ENCODE results near the gene NME3.

Gene NME3

GRCh38 chr16:1793578-1794220 is 22.4 kb upstream of the NME3 start, which contains the start of gene IGFALS:
IGFALS (minus strand) TSS chr16:1793705; CDS start chr16:1793652, 53 bp downstream.
- no peak for DNase-seq (ENCODE audit: low spot score)

DNA sequence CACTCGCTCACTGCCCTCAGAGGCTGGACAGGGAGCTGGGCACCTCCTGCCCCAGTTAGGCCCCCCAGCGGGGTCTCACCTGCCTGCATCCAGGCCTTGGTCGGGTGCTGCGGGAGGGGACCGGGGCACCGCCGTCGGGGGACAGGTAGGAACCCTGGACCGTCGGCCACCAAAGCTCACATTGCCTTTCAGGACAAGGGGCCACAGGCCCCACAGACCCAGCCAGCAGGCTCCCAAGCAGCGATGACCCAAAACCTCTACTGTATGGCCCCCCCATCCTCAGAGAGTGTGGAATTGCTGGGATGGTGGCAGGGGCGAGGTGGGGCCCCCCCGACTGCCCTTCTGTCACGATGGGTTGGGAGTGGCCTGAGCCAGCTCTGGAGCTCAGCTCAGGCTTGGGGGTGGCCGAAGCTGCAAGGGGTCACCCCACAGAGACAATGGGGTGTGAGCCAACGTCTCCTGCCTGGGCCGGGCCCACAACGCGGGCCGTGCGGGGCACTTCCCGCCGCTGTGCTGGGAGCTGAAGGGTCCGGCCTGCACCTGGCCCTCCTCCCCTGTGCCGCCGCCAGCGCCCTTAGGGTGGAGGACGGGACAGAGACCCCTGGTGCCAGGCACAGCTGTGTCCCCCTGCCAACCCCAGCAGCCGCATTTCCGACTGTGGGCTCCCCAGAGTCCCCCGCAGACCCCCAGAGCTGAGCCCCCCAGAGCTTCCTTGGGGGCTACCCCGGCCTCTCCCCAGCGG is 21.7 kb upstream of the NME3 start:
- DNase-seq (ENCODE audit: low spot score), result no peak

DNA sequence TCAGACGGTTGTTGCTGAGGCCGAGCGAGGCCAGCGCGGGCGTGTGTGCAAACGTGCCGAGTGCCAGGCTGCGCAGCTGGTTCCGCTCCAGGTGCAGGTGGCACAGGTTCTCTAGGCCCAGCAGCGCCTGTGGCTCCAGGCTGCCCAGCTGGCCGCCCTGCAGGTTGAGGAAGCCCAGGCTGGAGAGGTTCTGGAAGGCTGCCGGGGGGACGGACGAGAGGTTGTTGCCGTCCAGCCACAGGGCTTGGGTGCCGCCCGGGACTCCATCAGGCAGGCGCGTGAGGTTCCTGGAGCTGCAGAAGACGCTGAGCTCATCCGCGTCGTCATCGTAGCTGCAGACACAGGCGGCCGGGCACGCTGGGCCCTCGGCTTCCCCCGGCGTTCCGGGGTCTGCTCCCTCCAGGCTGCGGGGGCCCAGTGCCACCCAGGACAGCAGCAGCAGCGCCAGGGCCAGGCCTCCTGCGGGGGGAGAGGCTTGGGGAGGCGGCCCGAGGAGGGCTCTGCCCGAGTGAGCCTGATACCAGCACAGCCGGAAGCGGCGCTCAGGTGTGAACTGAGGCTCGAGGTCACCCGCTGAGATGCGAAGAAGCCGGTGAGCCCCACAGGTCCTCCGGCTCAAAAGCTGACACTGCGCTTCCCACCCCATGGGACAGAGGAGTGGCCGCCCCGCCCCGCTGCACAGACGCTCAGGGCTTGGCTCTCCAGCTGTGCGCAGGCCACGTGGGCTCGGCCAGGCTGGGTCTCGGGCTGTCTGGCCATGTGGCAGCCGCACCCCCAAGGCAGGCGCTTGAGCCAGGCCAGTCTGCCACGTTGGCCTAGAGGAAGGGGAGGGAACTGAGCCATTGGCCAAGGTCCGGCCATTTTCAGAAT is 20.8 kb upstream of the NME3 start:
- DNase-seq (ENCODE audit: low spot score), result no peak

- no peak for DNase-seq (ENCODE audit: low spot score)
These were observed 20.1 kb upstream of the NME3 start for GRCh38 chr16:1791256-1791942.

DNA sequence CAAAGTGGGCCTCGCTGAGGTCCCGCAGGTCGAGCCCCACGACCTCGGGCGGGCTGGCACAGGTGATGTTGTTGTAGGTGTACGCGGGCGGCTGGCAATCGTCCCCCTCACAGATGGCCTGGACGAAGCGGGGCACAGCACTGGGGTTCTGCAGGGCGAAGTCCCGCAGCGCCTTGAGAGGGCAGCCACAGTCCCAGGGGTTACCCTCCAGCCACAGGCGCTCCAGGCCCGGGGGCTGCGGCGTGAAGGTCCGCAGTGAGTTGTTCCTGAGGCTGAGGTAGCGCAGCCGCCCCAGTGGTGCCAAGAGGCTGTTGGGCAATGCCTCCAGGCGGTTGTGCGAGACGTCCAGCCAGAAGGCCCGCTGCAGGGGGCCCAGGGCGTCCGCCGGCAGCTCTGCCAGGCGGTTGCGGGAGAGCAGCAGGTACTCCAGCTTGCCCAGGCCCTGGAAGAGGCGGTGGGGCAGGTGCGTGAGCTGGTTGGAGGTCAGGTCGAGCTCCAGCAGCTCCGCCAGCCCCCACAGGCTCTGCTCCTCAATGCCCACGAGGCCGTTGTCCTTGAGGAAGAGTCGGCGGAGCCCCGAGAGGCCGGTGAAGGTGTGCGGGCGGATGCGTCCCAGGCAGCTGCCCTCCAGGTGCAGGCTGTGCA is 19.4 kb upstream of the NME3 start:
- no peak for DNase-seq (ENCODE audit: low spot score)

- DNase-seq (ENCODE audit: low spot score), result no peak
These were observed 18.9 kb upstream of the NME3 start for GRCh38 chr16:1790261-1790610.

DNA sequence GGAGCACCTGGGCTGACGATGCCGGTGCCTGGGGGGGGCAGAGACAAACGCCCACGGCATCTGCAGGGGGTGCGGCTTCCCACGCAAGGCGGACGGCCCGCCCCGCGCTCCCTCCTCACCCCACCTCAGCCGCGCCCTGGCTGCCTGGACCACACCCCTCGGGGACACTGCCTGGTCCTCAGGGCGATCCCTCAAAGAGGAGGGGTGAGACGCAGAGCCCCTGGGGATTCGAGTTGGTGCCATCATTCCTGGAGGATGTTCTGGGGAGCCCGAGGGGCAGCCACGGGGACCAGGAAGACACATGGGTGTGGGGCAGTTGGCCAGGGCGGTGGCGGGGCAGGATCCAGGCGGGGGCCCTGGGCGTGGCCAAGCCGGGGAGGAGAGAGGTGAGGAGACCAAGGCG is 18.3 kb upstream of the NME3 start:
- no peak for DNase-seq (ENCODE audit: low spot score)

DNA sequence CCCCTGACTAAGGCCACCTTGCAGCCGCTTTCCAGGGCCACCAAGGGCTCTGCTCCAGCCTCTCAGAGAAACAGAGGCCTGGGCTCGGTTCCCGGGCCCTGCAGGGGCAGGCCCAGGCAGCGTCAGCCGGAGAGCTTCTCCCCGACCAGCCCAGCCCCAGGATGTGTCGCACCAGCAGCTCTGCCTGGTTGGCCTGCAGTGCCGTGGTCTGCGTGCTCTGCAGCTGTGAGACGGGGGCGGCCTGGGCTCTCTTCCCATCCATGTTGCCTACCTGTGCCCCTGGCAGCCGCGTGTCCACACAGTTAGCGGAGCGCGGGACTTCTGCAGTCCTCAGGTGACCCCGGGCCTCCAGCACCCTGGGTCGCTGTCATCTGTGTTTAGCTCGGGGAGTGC is 17.4 kb upstream of the NME3 start:
- DNase-seq (ENCODE audit: low spot score), result no peak

DNA sequence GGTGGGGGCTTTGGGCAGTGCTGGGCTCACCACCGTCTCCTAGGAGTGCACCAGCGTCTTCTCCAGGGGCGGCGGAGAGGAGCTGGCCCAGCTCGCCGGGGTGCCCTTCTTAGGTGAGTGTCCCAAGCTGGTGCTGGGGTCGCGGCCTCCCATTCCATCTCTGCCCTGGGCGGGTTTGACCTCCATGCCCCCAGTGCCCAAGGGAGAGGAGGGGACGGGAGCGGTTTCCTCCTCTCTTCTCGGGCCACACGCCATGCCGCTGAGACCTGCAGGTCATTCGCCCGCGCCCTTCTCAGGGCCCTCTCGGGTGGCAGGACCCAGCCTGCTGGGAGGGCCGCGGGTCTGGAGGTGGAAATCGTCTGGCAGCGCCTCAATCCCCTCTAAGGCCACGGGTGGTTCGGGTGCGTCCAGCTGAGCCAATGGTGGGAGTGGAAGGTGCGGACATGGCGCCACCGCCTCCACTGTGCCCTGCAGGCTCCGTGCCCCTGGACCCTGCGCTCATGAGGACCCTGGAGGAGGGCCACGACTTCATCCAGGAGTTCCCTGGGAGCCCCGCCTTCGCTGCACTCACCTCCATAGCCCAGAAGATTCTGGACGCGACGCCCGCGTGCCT is 16.9 kb upstream of the NME3 start:
- DNase-seq (ENCODE audit: low spot score), result no peak

DNA sequence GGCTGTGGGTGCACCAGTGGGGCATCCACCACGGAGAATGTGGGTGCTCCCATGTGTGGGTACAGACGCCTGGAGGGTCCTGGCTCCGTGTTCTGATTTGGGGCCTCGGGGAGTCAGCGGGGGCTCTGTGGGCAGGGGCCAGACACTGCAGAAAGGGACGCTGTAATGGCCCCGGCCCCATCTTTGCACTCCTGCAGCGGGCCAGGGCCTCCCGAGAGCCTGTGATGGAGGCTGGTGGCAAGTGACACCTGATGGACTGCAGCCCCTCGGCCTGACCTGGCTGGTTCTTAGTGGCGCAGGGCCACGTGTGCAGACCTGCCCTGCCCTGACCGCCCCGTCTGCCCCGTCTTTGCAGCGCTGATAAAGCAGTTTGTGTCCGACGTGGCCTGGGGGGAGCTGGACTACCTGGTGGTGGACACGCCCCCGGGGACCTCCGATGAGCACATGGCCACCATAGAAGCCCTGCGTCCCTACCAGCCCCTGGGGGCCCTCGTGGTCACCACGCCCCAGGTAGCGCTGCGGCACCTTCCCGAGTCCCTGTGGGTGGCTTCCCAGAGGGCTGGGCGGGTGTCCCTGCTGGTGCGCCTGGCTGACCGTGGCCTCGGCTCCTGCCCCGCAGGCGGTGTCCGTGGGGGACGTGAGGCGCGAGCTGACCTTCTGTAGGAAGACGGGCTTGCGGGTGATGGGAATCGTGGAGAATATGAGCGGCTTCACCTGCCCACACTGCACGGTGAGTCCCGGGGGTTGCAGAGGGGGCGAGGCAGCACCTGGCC is 16.2 kb upstream of the NME3 start:
- DNase-seq (ENCODE audit: low spot score), result no peak

GRCh38 chr16:1787056-1787321 is 15.6 kb upstream of the NME3 start:
- no peak for DNase-seq (ENCODE audit: low spot score)

DNA sequence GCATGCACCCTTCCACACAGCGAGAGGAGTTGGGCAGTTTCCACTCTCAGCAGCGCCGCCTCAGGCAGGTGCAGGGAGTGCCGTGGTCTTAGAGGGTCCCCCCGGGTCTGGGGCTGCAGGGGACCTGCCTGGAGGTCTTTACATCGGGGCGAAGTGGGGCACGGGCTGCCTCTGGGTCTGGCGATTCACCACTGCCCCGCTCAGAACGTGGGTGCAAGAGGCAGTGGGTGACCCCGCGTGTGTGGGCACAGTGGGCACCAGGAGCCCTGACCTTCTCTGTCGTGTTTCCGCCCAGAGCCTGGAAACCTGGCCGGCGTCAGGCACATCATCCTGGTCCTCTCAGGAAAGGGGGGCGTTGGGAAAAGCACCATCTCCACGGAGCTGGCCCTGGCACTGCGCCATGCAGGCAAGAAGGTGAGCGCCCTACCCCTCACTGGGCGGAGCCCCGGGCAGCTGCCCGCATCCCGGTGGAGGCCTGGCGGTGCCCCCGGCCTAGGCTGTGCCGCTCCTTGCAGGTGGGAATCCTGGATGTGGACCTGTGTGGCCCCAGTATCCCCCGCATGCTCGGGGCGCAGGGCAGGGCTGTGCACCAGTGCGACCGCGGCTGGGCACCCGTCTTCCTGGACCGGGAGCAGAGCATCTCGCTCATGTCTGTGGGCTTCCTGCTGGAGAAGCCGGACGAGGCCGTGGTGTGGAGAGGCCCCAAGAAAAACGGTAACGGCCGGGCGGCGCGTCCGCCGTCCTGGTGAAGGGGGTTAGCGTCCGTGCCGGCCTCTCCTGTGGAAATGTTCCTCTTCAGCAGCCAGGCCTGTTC is 15.1 kb upstream of the NME3 start:
- no peak for DNase-seq (ENCODE audit: low spot score)

GRCh38 chr16:1785846-1786170 is 14.5 kb upstream of the NME3 start:
- no peak for DNase-seq (ENCODE audit: low spot score)

DNA sequence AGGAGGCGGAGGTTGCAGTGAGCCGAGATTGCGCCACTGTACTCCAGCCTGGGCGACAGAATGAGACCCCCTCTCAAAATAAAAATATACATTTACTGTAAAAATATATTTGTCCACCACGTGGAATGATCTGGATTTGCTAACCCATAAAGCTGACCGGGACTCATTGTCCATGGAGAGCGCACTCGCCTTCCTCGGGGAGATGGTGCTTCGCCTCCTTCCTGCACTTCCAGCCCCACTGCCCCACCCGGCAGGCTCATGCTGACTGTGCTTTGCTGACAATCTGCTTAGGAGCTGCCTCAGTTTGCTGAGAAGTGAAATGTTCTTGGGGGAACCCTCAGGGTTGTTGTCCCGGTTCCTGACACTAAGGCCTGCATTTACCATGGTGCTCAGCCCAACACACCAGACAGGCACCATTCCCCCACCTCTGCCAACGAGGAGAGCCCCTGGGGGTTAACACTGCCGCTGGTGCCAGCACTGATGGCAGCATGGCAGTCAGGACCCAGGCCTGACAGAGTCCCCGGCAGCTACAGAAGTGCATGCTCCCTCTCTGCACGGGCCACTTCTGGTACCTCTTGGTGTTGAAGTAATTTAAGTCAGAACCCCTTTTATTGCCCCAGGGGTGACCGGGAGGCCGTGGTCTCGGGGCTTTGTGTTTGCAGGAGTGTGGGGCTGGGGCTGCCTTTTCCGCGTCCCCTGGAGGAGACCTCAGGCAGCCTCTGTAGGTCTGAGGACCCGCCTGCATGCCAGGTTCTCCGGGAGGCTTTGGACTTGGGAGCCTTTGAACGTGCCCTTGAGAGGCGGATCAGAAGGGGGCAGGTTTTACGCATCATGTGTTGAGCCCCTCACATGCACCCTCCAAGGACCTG is 13.9 kb upstream of the NME3 start:
- no peak for DNase-seq (ENCODE audit: low spot score)

DNA sequence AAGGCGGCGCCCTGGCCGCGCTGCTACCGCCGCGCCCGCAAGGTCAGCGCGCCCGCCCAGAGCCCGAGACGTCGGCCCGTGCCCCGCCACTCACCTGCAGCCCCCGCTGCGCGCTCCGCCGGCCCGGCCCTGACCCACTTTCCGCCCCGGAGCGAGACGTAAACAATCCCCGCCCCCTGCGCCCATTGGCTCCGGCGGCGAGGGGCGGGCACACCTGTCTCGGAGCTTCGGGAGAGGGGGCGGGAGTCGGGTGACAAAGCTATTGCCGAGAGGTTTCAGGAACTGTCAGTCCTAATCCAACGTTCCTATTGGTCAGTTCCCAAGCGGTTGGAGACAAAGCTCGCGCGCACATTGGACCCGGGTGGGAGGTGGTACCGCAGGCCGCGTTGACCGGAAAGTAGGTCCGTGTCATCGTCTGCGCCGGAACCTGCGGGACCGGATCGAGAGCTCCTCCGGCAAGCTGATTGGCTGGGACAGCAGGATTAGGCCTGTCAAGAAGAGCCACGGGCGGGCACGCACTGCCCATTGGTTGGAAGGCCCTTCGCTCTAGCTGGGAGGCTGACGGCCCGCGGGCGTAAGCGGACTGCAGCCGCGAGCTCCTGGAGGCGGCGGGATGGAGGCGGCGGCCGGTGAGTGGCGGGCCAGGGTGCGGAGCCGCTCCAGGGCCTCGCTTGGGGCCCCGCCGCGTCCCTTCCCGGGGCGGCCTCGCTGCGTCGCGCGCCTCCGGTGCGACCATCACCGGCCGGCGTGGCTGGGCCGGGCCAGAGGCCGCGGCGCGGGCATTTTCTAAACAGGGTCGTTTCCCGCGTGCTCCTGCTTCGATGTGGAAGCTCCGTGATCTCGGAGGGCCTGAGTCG is 11.3 kb upstream of the NME3 start, which contains the start of the genes NUBP2 and SPSB3:
Gene NUBP2 (plus strand): TSS at position 553 of the 857 bp plus-strand sequence. CDS start 61 bp downstream, at position 614.
Gene SPSB3 (minus strand): TSS at position 164 of the 857 bp plus-strand sequence. CDS start 1,088 bp downstream, outside the sequence.
- DNase-seq (ENCODE audit: low spot score), result peak; percentile 100

DNA sequence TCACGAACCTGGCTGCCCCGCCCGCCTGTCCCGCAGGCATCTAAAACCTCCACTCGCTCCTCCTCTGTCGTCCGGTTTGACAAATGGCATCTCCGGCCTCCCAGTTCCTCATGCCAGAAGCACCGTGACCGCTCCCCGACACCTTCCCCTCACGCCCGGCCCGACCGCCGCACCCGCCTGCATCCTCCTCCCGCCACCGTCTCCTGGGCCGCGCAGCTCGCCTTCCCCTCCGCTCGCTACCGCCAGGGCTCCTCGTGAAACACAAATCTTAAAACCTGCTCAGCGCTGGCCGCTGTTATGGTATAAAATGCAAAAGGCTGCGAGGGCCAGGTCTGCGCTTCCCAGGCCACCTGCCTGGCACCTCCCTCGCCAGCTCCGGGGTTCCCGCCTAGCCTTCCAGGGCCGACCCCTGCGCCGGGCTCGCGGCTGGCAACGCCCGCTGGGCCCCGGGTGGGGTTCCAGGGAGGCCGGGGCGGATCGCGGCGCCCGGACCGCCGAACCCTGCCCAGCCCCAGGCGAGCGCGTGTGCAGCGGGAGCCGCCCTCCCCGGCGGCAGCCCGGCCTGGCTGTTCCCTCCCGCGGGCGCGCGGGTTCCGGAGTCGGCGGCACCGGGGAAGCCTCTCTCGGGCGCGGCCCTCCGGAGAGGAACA is 10.5 kb upstream of the NME3 start:
- peak; percentile 22 for DNase-seq (ENCODE audit: low spot score)

DNA sequence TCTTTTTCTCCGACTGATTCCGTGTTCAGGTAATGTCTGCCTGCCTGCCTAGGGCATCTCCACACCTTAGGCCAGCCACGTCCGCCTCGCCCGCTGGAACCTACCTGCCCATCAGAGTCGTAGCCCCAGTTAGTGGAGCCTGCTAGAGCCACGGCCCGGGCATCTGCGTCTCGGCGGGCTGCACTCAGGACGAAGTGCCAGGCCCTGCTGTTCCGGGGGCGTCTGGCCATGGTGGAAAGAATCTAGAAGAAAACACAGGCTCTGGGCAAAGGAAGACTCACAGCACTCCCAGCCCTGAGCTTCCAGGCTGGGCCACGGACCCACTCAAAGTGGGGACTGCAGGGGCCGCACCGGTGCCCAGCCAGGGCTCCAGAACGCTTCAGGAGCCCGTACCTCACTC is 9.9 kb upstream of the NME3 start:
- no peak for DNase-seq (ENCODE audit: low spot score)

Data from CD4-positive, alpha-beta T cell treated with Interleukin-2 at 100 ng/mL for 4 hours (primary cell).